ENCODE measurements around the gene MYO9A. TPM values are rescaled to one million over a fixed set of nuclear protein-coding genes. Genes with fewer than 3 reads are reported as not detected.

Gene MYO9A
- total RNA-seq, 1 donor, result 59.0 TPM

DNA sequence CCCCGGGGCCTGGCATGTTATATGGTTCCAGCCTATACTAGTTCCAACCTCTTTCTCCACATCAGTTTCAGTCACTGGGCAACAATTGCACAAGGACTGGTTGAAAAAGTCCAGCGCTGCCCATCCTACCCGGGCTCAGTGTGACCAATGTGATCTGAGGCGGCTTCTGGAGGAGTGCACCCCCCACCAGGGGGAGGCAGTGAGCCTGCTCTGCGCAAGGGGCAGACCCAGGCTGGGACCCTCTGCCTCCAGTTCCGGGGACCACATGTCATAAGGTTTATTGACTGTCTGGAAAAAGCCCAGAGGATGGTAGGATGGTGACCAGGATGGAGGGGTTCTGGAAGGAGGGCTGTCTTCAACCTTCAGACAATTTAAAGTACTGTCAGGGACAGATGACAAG is 333.2 kb downstream of the MYO9A start:
- TF ChIP-seq, protein P1, sequence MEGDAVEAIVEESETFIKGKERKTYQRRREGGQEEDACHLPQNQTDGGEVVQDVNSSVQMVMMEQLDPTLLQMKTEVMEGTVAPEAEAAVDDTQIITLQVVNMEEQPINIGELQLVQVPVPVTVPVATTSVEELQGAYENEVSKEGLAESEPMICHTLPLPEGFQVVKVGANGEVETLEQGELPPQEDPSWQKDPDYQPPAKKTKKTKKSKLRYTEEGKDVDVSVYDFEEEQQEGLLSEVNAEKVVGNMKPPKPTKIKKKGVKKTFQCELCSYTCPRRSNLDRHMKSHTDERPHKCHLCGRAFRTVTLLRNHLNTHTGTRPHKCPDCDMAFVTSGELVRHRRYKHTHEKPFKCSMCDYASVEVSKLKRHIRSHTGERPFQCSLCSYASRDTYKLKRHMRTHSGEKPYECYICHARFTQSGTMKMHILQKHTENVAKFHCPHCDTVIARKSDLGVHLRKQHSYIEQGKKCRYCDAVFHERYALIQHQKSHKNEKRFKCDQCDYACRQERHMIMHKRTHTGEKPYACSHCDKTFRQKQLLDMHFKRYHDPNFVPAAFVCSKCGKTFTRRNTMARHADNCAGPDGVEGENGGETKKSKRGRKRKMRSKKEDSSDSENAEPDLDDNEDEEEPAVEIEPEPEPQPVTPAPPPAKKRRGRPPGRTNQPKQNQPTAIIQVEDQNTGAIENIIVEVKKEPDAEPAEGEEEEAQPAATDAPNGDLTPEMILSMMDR (IDR thresholded peaks at IDR 0.05; ENCODE audit: extremely low read depth, low read depth, low read length), result peak; percentile 29
- Histone ChIP-seq H3K79me2 (ENCODE audit: insufficient read depth, low read length) (no peaks in the 10 kb centered on the region), H4K20me1 (ENCODE audit: insufficient read depth, low read length) (no peaks in the 10 kb centered on the region), H3K27ac (ENCODE audit: low read depth, low read length) (no peak overlapping the region), H3K4me3 (ENCODE audit: insufficient read depth, low read length) (no peak overlapping the region), H3K9me3 (ENCODE audit: low read depth, low read length) (no peaks in the 10 kb centered on the region), H3K36me3 (ENCODE audit: insufficient read depth, low read length) (no peaks in the 10 kb centered on the region), H3K27me3 (ENCODE audit: insufficient read depth, low read length) (no peaks in the 10 kb centered on the region), H3K4me1 (ENCODE audit: insufficient read depth, low read length) (peaks cover 19% of the 10 kb centered on the region), H3K4me2 (ENCODE audit: insufficient read depth, low read length) (no peak overlapping the region), H2AFZ (ENCODE audit: low read length) (no peak overlapping the region)
- no peak for DNase-seq (ENCODE audit: insufficient read length, low spot score, missing footprints)

GRCh38 chr15:71782422-71783165 is 335.4 kb downstream of the MYO9A start:
- H3K79me2 ChIP-seq (ENCODE audit: insufficient read depth, low read length), result no peaks in the 10 kb centered on the region
- no peaks in the 10 kb centered on the region for H3K27me3 ChIP-seq (ENCODE audit: insufficient read depth, low read length)
- peaks cover 19% of the 10 kb centered on the region for H3K4me1 ChIP-seq (ENCODE audit: insufficient read depth, low read length)
- no peak for DNase-seq (ENCODE audit: insufficient read length, low spot score, missing footprints)
- no peak overlapping the region for H3K27ac ChIP-seq (ENCODE audit: low read depth, low read length)
- H3K4me3 ChIP-seq (ENCODE audit: insufficient read depth, low read length), result no peak overlapping the region
- no peaks in the 10 kb centered on the region for H3K36me3 ChIP-seq (ENCODE audit: insufficient read depth, low read length)
- H4K20me1 ChIP-seq (ENCODE audit: insufficient read depth, low read length), result no peaks in the 10 kb centered on the region
- no peaks in the 10 kb centered on the region for H3K9me3 ChIP-seq (ENCODE audit: low read depth, low read length)
- H2AFZ ChIP-seq (ENCODE audit: low read length), result no peak overlapping the region
- TF ChIP-seq, protein P1 (IDR thresholded peaks at IDR 0.05; ENCODE audit: extremely low read depth, low read depth, low read length), result no peak
- no peak overlapping the region for H3K4me2 ChIP-seq (ENCODE audit: insufficient read depth, low read length)

GRCh38 chr15:71781965-71782265 is 336.0 kb downstream of the MYO9A start:
- no peak overlapping the region for H2AFZ ChIP-seq (ENCODE audit: low read length)
- no peak for DNase-seq (ENCODE audit: insufficient read length, low spot score, missing footprints)
- no peaks in the 10 kb centered on the region for H3K9me3 ChIP-seq (ENCODE audit: low read depth, low read length)
- no peaks in the 10 kb centered on the region for H3K27me3 ChIP-seq (ENCODE audit: insufficient read depth, low read length)
- no peak overlapping the region for H3K27ac ChIP-seq (ENCODE audit: low read depth, low read length)
- H3K79me2 ChIP-seq (ENCODE audit: insufficient read depth, low read length), result no peaks in the 10 kb centered on the region
- H3K36me3 ChIP-seq (ENCODE audit: insufficient read depth, low read length), result no peaks in the 10 kb centered on the region
- H3K4me1 ChIP-seq (ENCODE audit: insufficient read depth, low read length), result peaks cover 19% of the 10 kb centered on the region
- H3K4me3 ChIP-seq (ENCODE audit: insufficient read depth, low read length), result no peak overlapping the region
- no peaks in the 10 kb centered on the region for H4K20me1 ChIP-seq (ENCODE audit: insufficient read depth, low read length)
- TF ChIP-seq, protein P1 (IDR thresholded peaks at IDR 0.05; ENCODE audit: extremely low read depth, low read depth, low read length), result no peak
- no peak overlapping the region for H3K4me2 ChIP-seq (ENCODE audit: insufficient read depth, low read length)

DNA sequence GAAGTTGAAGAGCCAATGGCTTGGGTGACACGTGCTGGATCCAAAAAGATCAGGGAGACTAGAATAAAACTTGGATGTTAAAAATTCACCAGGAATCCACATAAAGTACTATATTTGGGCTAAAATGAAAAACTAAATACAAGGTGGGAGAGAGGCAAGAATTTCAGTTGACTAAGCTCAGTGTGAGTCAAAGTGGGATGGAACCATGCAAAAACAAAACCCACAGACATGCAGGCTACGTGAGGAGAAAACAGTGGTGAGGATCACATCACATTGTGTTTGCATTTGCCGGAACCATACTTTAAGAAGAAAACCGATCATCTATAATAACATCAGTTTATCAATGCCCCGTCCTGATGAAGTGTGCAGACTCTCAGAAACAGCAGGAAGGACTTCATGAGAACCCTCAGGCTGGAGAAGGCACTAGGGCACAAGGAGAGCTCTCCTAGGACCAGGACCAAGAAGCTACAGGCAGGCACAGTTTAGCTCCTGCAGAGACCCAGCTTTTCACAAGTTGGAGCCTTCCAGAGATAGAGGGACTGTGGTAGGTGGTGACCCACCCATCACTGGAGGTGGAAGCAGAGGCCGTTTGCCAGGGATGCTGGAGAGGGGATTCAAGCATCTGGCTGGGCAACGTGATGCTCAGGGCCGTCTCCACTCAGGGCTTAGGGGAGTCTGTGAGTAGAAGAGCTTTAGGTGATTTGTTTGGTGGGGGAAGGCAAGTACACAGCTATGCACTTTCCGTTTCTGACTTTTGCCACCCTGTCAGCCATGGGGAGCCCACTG is 336.6 kb downstream of the MYO9A start:
- H3K27me3 ChIP-seq (ENCODE audit: insufficient read depth, low read length), result no peaks in the 10 kb centered on the region
- no peak for DNase-seq (ENCODE audit: insufficient read length, low spot score, missing footprints)

More for the DNA sequence above, 336.6 kb downstream of the MYO9A start:
- Histone ChIP-seq H2AFZ (ENCODE audit: low read length) (no peak overlapping the region), H3K9me3 (ENCODE audit: low read depth, low read length) (no peaks in the 10 kb centered on the region), H3K4me1 (ENCODE audit: insufficient read depth, low read length) (peaks cover 19% of the 10 kb centered on the region), H3K4me2 (ENCODE audit: insufficient read depth, low read length) (peak overlapping the region; percentile 84), H3K36me3 (ENCODE audit: insufficient read depth, low read length) (no peaks in the 10 kb centered on the region), H3K27ac (ENCODE audit: low read depth, low read length) (peak overlapping the region; percentile 70), H3K4me3 (ENCODE audit: insufficient read depth, low read length) (no peak overlapping the region), H4K20me1 (ENCODE audit: insufficient read depth, low read length) (no peaks in the 10 kb centered on the region), H3K79me2 (ENCODE audit: insufficient read depth, low read length) (no peaks in the 10 kb centered on the region)
- TF ChIP-seq, protein P1 (IDR thresholded peaks at IDR 0.05; ENCODE audit: extremely low read depth, low read depth, low read length), result no peak
